SH-SY5Y (cell line): ENCODE results near the gene RAB11FIP2.

ENCODE experiments used
- GATA2 ChIP-seq: IDR thresholded peaks from 2 replicates; pipeline ENCODE4 v1.6.1; 2011; ENCODE audit warnings: mild to moderate bottlenecking, low read depth, low read length
- GATA3 ChIP-seq: IDR thresholded peaks from 2 replicates; pipeline ENCODE4 v1.6.1; 2011; ENCODE audit warnings: low read depth, mild to moderate bottlenecking, low read length, moderate library complexity

DNA sequence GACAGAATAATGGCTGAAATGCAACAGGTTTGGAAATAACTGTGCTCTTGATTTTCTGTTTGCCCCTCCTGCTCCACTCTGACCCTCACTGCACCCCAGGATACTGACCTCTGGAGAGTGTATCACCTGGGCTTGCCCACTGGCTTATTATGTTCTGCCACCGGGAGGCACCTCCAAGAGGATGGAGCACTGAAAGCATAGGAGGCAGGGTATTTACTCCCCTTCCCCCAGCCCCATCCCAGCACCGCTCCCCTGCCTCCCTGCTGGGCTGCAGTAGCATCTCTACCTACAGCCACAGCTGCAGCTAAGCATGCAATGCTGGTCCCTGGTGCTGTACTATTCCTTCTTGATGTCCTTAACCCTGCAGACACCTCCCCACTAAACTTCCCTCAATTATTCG is 26.4 kb downstream of the RAB11FIP2 start:
- TF ChIP-seq GATA2: no peak
- no peak for TF ChIP-seq GATA3
